GM18858 (cell line): ENCODE results near the gene EPS8L1.
"Not testable (repeated sequence)": the region's sequence is repeated elsewhere in the genome, so short reads cannot be mapped to it uniquely, and the experiment has no call there.

Source experiments
- ATAC-seq: cut with Tn5 transposase; IDR thresholded peaks from one replicate; pipeline ENCODE4 v1.9.1; 2021; ENCODE audit not compliant: unreplicated experiment

EPS8L1 gene

GRCh38 chr19:55092423-55093318, 17.0 kb downstream of the EPS8L1 start:
- no peak for ATAC-seq

GRCh38 chr19:55094456-55095259, 19.0 kb downstream of the EPS8L1 start:
- no peak for ATAC-seq

- no peak for ATAC-seq
Measured at GRCh38 chr19:55095260-55096060, 19.8 kb downstream of the EPS8L1 start.

GRCh38 chr19:55096061-55096701, 20.5 kb downstream of the EPS8L1 start:
- ATAC-seq: no peak

- ATAC-seq: no peak
Measured at GRCh38 chr19:55097864-55098715, 22.4 kb downstream of the EPS8L1 start.

GRCh38 chr19:55098716-55099556, 23.3 kb downstream of the EPS8L1 start:
- no peak for ATAC-seq

- ATAC-seq: no peak
Measured at GRCh38 chr19:55099557-55100506, 24.2 kb downstream of the EPS8L1 start.

- no peak for ATAC-seq
Measured at GRCh38 chr19:55101261-55101660, 25.6 kb downstream of the EPS8L1 start.

- ATAC-seq: no peak
Measured at GRCh38 chr19:55103190-55103589, 27.5 kb downstream of the EPS8L1 start.

GRCh38 chr19:55105237-55105636, 29.6 kb downstream of the EPS8L1 start:
- ATAC-seq: no peak

- ATAC-seq: no peak
Measured at GRCh38 chr19:55106591-55106990, 30.9 kb downstream of the EPS8L1 start.

GRCh38 chr19:55107252-55107651, 31.6 kb downstream of the EPS8L1 start:
- not testable (repeated sequence) for ATAC-seq

GRCh38 chr19:55109527-55110291, 34.0 kb downstream of the EPS8L1 start:
- ATAC-seq: no peak

- no peak for ATAC-seq
Measured at GRCh38 chr19:55111238-55111831, 35.7 kb downstream of the EPS8L1 start.

GRCh38 chr19:55112246-55112776, 36.6 kb downstream of the EPS8L1 start:
- ATAC-seq: no peak
